ENCODE measurements around the gene JUP. TPM values are rescaled to one million over a fixed set of nuclear protein-coding genes. Genes with fewer than 3 reads are reported as not detected.

Gene JUP
- total RNA-seq, 1 experiment from 2014 or later: 6.4 TPM

GRCh38 chr17:41812381-41813151, 26.1 kb upstream of the JUP start, which contains the start of gene FKBP10:
TSS of gene FKBP10 (plus strand) at chr17:41813004. CDS start at chr17:41813035, 31 bp downstream.
- Histone ChIP-seq H3K27me3 (no peaks in the 10 kb centered on the region), H3K36me3 (peaks cover 65% of the 10 kb centered on the region), H3K9me3 (no peaks in the 10 kb centered on the region), H3K4me3 (peak within 1 kb of the TSS; percentile 97)
- DNase-seq: peak; percentile 92

DNA sequence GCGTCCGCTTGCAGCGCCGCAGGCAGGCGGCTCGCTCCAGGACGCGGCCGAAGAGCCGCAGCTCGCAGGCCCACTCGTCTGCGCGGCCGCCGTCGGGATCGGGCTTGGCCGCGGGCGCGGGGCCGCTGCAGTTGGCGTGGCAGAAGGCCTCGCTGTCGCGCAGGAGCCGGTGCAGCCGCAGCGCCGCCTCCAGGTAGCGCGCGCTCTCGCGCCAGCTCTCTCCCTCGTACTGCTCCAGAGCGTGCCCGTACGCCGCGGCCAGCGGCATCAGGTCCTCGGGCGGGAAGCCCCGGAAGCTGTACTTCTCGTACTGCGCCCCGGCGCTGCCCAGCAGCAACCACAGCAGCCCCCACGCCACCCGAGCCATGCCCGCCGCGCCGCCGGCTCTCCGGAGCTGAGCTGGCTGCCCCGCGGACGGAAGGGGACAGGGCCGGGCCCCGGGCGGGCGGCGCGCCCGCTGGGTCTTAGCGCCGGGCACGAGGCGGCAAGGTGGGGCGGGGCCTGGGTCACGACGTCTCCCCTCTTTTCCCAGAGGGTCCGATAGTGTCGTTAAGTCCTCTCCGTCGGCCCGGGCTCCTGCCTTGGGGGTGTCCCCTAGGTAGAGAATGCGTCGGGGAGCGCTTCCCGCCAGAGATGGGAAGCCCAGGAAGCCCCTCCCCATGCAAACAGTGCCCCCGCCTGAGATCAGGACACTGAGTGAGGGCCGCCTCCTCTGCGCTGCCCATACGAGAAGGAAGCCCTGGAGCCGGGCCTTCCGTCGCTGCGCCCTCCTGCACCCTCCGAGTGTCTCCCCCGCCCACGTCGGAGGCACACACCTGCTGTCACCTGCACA, 25.3 kb upstream of the JUP start, which contains the start of gene P3H4:
TSS of gene P3H4 (minus strand) at position 401 of the 832 bp plus-strand sequence. CDS start at position 367, 34 bp downstream.
- Histone ChIP-seq H3K36me3 (peaks cover 67% of the 10 kb centered on the region), H3K9me3 (no peaks in the 10 kb centered on the region), H3K27me3 (no peaks in the 10 kb centered on the region), H3K4me3 (peak within 1 kb of the TSS; percentile 97)
- DNase-seq: peak; percentile 86

- Histone ChIP-seq H3K4me3 (peak overlapping the region; percentile 97), H3K36me3 (peaks cover 67% of the 10 kb centered on the region), H3K9me3 (no peaks in the 10 kb centered on the region), H3K27me3 (no peaks in the 10 kb centered on the region)
- DNase-seq: peak; percentile 36
Measured at GRCh38 chr17:41810659-41811548, 24.4 kb upstream of the JUP start.

DNA sequence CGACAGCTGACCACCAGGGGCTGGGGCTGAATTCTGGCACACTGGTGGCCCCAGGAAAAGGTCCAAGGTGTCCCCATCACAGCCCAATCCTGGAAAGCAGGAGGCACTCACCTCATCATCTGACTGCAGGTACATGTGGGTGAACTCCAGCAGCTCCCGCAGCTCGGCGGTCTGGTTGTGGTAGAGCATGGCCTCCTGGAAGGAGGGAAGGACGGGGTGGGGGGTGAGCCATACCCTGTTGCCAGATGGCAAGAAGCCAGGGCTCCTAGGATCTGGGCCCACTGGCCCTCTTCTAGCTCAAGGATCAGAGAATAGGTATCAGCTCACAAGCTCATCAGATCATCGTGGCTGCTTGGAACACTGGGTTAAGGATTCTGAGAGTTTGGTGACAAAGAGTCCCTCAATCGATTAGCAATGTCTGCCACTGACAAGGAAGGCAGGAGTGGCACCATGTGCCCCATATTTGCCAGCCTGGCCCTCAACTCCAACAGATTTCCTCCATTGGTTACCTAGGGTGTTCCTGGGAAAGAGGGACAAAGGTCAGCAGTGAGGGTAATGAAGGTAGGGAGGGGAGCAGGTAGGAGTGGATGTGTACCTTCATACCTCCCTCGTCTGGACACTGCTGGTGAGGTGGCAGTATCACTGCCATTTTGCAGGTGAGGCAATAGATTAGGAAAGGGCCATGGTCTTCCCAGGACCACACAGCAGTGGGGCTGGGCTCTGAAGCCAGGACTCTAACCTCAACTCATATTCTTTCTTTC, 20.4 kb upstream of the JUP start:
- Histone ChIP-seq H3K27me3 (no peaks in the 10 kb centered on the region), H3K4me3 (no peak overlapping the region), H3K36me3 (peaks cover 52% of the 10 kb centered on the region), H3K9me3 (no peaks in the 10 kb centered on the region)
- no peak for DNase-seq

GRCh38 chr17:41803049-41804020, 16.8 kb upstream of the JUP start:
- Histone ChIP-seq H3K4me3 (no peak overlapping the region), H3K9me3 (no peaks in the 10 kb centered on the region), H3K36me3 (peaks cover 29% of the 10 kb centered on the region), H3K27me3 (no peaks in the 10 kb centered on the region)
- no peak for DNase-seq

DNA sequence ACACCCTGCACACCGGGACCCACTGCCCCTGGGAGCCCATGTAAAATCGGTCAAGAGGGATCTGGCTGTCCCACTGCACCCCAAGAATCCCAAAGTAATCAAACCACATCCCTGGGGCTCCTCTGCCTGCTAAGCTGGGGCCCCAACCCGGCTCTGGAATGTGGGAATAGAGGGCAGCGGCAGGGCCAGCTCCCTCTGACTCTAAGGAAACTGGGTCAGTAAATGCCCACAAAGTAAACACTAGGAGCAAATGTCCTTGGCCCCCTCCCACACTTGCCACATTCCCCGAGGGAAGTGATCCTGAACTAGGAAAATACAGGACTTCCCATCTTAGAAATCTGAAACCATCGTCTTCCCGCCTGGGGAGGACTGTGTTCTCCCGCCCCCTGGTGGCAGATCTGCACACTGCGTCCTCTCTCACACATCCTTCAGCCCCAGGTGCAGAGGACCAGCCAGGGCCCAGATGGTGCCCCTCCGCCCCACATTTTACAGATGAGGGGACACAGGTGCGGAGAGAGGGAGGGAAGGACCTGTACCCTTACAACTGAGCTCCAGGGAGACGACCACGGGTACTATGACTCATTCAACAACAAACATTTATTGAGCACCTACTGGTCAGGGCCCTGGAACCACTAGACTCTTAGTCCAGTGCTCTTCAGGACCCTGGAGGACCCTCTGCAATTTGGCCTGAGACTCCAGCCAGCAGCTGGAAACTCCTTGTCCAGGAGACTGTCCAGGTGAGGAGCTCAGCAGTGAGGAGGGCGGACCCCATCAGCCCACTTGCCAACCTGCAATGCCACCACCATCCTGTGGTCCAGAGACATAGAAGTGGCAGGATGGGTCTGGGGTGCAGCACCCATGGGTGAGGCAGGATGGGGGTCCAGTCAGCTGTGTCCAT, 15.1 kb upstream of the JUP start:
- DNase-seq: peak; percentile 64
- Histone ChIP-seq H3K36me3 (peaks cover 15% of the 10 kb centered on the region), H3K4me3 (no peak overlapping the region), H3K27me3 (no peaks in the 10 kb centered on the region), H3K9me3 (no peaks in the 10 kb centered on the region)

- DNase-seq: no peak
- H3K27me3 ChIP-seq: no peaks in the 10 kb centered on the region
- peaks cover 10% of the 10 kb centered on the region for H3K36me3 ChIP-seq
- H3K4me3 ChIP-seq: no peak overlapping the region
- no peaks in the 10 kb centered on the region for H3K9me3 ChIP-seq
Measured at GRCh38 chr17:41800601-41801373, 14.3 kb upstream of the JUP start.

- peaks cover 4% of the 10 kb centered on the region for H3K36me3 ChIP-seq
- no peak for DNase-seq
- no peaks in the 10 kb centered on the region for H3K9me3 ChIP-seq
- H3K27me3 ChIP-seq: no peaks in the 10 kb centered on the region
- no peak overlapping the region for H3K4me3 ChIP-seq
Measured at GRCh38 chr17:41799366-41799765, 12.9 kb upstream of the JUP start.

DNA sequence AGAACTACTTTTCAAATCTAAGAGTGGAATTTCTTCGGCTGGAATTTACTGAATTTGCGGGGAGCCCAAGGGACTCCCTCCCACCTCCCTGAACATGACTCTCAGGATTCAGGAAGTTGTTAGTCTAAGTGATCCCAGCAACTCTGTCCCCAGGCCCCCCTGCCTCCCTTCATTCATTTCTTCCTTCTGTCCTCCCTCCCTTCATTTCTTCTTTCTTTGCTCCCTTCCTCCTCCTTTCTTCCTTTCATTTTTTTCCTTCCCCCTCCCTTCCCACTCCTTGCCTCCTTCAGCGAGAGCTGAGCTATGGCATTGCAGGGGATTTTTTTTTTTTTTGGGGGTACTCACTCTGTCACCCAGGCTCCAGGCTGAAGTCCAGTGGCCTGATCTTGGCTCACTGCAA, 10.9 kb upstream of the JUP start:
- DNase-seq: no peak

DNA sequence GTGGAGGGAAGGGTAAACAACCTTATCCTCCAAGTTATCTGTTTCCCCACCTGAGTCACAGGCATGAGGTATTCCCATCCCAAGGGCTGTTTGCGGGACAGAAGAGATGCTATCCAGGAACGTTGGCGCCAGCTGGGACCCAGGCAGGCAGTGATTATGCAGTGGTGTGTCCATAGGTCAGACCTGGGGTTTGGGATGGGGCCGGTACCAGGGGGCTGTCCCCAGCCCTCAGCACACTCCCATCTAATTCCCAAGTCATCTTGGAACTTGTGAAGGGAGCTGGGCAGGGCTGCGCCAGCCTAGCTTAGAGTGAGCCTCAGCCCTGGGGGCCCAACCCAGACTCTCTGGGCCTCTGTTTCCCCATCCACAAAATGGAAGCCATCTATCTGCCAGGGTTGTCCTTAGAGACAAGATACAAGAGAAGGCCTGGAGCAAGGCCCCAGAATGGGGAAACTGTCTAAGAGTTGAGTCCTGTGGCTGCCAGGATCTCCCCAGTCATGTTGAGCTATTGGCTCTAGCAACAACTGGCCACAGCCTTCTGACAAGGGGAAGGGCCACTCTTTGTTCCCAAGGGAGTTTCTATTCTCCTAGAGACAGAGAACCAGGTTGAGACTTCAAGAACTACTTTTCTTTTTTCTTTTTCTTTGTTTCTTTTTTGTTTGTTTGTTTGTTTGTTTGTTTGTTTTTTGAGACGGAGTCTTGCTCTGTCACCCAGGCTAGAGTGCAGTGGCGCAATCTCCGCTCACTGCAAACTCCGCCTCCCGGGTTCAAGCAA, 9.8 kb upstream of the JUP start:
- no peak for DNase-seq
- Histone ChIP-seq H3K9me3 (no peaks in the 10 kb centered on the region), H3K36me3 (no peaks in the 10 kb centered on the region), H3K4me3 (no peak overlapping the region), H3K27me3 (no peaks in the 10 kb centered on the region)

More for the DNA sequence above, 10.9 kb upstream of the JUP start:
- Histone ChIP-seq H3K36me3 (peaks cover 4% of the 10 kb centered on the region), H3K4me3 (no peak overlapping the region), H3K9me3 (no peaks in the 10 kb centered on the region), H3K27me3 (no peaks in the 10 kb centered on the region)

DNA sequence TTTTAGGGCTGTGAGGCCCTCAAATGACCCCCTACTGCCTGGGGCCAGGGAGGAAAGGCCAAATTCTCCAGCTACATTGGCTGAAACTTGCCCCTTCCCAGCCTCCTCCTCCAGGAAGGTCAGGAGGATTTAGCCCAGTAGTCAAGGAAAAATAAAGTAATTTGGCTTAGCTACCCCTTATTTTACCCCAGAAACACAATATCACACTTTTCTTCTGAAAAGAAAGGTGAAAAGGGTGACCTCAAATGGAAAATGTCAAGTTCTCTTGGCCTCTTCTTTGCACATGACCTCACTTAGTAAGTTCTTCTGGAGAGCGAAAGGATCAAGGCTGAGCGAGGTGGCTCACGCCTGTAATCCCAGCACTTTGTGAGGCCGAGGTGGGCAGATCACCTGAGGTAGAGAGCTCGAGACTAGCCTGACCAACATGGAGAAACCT, 8.0 kb upstream of the JUP start:
- Histone ChIP-seq H3K4me3 (no peak overlapping the region), H3K9me3 (no peaks in the 10 kb centered on the region), H3K27me3 (no peaks in the 10 kb centered on the region), H3K36me3 (no peaks in the 10 kb centered on the region)
- DNase-seq: no peak

- no peak for DNase-seq
- H3K4me3 ChIP-seq: no peak overlapping the region
Measured at GRCh38 chr17:41793784-41794539, 7.5 kb upstream of the JUP start.

More at GRCh38 chr17:41793784-41794539, 7.5 kb upstream of the JUP start:
- no peaks in the 10 kb centered on the region for H3K36me3 ChIP-seq
- H3K27me3 ChIP-seq: no peaks in the 10 kb centered on the region
- no peaks in the 10 kb centered on the region for H3K9me3 ChIP-seq

All from MG63 (cell line).